SHP77 treated with DMSO at 0.1 percent for 48 hours (cell line): ENCODE measurements around the gene SORL1.

Source experiments
- DNase-seq: peaks from one replicate; lab custom pipeline; 2025; lab: John Stamatoyannopoulos, UW

Gene SORL1

GRCh38 chr11:121429556-121429955, 22.6 kb upstream of the SORL1 start:
- DNase-seq = no peak

DNA sequence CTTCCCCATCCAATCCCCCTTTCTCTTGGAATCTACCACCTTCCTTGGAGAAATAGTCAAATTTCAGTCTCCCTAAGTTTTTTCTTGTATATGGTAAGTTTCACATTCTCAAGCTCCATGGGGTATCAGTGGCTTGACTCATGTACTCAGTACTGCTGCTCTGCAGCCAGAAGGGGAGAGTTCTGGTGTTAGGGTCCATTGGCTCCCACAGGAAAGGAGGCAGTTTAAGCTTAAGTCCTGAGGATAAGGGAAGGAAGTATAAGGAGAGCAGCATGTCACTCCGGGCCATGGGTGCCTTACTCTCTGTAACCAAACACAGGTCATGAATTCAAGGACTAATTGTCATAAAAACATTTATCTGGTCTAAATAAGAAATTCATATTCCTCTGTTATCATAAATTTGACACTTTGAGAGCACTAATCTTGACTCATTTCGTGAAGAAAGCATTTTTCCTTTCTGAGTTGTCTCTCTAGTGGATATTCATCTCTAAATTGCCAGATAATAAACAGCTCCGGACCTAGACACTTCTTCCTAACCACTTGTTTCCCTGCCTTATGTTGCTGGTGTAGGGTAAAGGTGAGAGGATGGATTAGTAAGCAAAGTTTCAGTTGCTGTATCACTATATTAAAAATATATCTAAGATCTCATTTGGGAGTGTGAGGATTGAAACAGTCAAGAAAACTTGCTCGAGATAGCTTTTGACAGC, 20.1 kb upstream of the SORL1 start:
- no peak for DNase-seq

DNA sequence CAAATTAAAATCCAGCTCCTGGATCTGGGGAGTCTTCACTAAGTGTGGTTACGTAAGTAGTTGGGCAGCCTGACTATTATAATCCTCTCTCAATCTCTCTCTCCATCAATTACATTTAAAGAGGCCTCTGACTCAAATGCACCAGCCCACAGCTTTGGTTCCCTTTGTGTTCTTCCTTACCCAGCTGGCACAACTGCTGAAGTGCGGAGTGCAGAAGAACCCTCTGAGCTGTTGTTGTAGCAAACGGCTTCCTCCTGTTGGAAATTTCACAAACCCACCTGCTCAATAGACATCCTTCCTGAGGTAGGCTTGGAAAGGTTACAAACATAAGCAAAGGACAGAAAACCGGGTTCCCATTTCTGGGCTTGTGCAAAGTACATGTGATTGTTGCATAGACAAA, 17.0 kb upstream of the SORL1 start:
- DNase-seq = no peak

- no peak for DNase-seq
These were observed 16.3 kb upstream of the SORL1 start for GRCh38 chr11:121435551-121436511.

DNA sequence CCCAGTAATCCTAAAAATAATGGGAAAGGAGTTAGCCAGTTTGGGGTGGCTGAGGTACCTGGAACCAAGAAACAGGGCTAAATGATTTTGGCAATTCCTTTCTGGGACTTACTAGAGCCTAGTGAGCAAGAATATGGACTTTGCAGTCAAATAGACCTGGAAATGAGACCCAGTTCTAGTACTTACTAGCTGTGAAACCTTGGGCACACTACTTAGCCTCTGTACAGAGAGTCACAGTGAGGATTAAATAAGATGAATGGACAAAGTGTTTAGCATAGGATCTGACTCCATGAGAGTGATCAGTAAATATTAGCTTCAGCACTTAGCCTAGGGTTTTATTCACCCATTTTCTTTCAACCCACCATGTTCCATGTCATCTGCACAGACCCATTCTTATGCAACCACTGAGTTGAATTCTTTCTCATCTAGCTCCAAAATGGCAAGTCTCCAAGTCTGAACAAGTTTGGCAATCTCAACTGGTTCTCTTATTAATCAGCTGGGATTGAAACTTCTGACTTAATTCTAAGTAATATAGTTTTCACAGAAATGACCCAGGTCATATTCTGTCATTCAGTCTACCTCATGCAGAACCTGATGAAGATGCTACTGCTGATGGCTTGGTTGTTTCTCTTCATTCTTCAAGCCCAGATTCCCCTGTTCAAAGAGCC, 15.0 kb upstream of the SORL1 start:
- DNase-seq = no peak

DNA sequence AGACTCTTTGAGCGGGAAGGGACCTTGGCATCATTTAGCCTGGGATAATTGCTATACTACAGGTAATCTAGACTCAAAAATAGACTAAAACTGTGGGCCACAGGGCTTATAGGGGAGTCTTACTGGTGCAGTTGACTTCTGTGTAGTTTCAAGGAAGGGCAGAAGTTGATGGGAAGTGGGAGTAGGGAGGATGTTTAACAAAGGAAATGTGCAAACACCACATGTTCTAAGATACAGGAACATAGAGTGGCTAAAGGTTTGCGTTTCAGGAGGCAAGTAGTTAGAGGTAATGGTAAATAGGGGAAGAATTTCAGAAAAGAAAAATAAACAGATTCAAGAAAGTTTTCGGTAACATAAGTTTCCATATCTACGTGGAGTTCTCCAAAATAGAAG, 14.4 kb upstream of the SORL1 start:
- no peak for DNase-seq

- no peak for DNase-seq
These were observed 12.8 kb upstream of the SORL1 start for GRCh38 chr11:121439337-121439736.

- no peak for DNase-seq
These were observed 12.4 kb upstream of the SORL1 start for GRCh38 chr11:121439759-121440158.

DNA sequence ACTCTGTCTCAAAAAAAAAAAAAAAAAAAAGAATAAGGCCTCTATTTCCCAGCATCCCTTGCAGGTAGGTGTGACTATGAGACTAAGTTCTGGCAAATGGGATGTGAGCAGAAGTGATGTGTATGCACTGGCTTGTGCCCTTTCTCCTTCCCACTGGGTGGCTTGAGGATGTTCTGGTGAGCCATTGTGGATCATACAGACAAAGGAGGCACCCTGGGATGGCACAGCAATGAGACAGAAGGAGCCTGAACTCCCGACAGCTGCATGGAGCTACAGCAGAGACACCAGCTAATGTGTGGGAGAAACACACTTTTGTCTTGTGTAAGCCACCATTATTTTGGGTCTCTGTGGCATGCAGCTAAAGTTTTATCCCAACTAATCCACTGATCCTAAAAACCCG, 10.6 kb upstream of the SORL1 start:
- DNase-seq = no peak

- DNase-seq = no peak
These were observed 8.3 kb upstream of the SORL1 start for GRCh38 chr11:121443688-121444275.

DNA sequence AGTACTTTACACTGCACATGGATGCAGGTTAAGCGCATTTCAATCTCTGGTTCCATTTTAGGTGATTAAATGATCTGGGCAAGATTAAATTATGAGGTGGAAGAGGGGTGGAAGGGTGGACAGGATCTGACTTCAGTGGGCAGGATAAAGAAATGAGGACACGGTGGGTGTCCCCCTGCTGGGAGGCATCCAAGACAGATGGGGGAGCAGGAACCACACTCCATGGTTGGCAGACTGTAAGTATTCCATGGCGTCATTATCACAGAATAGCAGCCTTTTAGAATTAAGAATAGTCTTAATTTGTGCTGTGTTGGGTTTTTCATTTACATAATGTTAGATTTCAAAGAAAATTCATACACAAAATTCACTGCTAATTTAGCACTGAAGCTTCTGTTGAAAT, 7.6 kb upstream of the SORL1 start:
- no peak for DNase-seq

DNA sequence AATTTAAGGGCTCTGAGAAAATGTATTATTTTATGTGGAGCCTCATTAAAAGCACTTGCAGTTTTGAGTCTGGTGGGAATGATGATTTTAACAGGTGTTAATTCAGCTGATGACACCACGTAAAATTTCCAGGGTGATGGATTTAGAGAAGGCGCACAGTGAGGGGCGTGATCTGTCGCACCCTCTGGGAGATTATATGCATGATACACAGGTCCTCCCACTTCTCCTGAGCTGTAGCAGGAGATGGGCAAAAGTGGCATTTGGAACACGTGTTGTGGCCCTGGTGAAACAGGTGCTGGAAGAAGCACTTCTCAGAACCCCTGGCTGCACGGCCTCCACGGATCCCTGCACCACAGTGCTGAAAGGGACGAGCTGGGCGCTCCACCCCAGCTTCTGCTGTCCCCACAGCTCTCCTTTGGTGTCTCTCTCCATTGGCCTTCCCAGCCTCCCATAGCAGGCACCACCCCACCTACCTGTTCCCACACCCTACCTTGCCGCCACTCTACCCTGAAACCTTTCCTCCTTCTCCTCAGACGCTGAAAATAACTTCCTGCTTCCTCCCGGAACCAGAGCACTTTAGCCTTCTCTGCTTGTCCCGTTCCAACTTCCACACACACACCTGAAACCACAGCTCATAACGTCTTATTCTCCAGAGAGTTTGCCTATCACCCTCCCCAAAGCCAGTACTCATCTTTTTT, 6.9 kb upstream of the SORL1 start:
- no peak for DNase-seq

GRCh38 chr11:121446752-121447156, 5.4 kb upstream of the SORL1 start:
- DNase-seq = no peak

- DNase-seq = no peak
These were observed 4.1 kb upstream of the SORL1 start for GRCh38 chr11:121448011-121448410.

GRCh38 chr11:121448431-121448941, 3.6 kb upstream of the SORL1 start:
- no peak for DNase-seq

DNA sequence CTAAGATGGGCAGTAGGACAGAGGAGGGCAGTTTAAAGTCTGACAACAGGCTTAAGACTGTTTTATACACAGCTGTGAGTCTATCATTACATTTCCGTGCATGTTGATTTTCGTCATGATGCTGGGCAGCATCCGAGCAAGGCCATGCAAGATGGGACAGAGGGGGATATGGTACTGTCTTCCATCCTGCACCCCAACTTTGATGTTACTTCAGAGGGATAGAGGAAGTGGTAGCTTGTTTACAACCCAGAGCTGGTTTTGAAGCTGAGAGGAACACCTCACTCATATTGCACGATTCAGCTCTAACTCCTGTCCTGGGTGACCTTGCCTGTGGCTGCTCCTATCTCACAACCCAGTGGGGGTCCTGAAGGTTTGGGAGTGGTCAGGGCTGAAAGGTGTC, 3.0 kb upstream of the SORL1 start:
- no peak for DNase-seq

DNA sequence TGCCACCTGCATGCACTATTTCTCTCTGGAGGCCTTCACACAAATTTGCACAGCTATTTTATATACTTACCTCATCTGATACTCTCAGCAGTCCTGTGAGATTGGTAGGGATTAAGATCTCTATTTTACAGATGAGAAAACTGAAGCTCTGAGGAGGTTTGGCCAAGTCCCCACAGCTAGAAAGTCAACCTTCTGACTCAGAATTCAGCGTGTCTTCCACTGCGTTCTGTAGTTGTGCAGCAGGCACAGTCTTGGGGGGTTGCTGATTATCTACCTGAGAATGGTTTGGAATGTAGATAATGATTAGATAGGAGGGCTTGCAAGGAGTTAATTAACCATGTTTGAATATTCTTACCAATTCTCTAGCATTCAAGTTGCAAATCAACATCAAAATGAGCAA, 2.5 kb upstream of the SORL1 start:
- DNase-seq = no peak

- DNase-seq = no peak
These were observed 1.7 kb upstream of the SORL1 start for GRCh38 chr11:121450401-121450800.

- no peak for DNase-seq
These were observed 732 bp upstream of the SORL1 start for GRCh38 chr11:121451178-121451985.

DNA sequence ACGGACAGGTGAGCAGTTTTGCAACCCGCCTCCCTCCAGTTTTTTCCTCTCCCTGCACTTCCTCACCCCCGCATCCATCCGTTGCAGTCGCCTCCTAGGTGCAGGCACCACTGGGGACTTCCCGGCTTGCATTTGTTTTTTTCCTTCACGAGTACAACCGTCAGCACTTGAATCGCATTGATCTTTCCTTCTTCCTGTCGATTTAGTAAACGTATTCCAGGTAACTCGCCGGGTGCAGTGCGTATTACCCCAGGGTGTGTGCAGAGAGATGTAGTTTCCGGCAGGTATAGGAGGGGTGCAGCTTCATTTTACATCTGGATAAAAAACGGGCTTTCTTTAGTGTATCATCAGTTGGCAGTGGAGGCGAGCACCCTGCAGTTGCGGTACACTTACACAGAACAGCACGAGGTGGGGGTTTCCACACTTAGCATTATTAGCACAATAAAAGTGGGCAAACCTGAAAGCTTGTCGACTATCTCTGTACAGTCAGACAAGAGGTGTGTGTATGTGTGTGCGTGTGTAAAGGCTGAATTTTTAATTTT, 566 bp downstream of the SORL1 start, which contains the start of gene SORL1-AS1:
Gene SORL1-AS1, minus strand, starts transcription at position 359 of the 542 bp plus-strand sequence.
- no peak for DNase-seq
